Measurements from ENCODE around the gene LRRC63.

The LRRC63 gene

GRCh38 chr13:46313432-46314257 is 101.9 kb downstream of the LRRC63 start:
- H3K27ac ChIP-seq (replicated peaks): peak overlapping the region; percentile 73
- DNase-seq (ENCODE audit: low read depth in 1 of 2, low spot score in 1 of 2): no peak
- H3K27me3 ChIP-seq (ENCODE audit: insufficient read depth, poor library complexity, severe bottlenecking): no peaks in the 10 kb centered on the region
- TF ChIP-seq, protein P1, sequence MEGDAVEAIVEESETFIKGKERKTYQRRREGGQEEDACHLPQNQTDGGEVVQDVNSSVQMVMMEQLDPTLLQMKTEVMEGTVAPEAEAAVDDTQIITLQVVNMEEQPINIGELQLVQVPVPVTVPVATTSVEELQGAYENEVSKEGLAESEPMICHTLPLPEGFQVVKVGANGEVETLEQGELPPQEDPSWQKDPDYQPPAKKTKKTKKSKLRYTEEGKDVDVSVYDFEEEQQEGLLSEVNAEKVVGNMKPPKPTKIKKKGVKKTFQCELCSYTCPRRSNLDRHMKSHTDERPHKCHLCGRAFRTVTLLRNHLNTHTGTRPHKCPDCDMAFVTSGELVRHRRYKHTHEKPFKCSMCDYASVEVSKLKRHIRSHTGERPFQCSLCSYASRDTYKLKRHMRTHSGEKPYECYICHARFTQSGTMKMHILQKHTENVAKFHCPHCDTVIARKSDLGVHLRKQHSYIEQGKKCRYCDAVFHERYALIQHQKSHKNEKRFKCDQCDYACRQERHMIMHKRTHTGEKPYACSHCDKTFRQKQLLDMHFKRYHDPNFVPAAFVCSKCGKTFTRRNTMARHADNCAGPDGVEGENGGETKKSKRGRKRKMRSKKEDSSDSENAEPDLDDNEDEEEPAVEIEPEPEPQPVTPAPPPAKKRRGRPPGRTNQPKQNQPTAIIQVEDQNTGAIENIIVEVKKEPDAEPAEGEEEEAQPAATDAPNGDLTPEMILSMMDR (IDR thresholded peaks at IDR 0.05; ENCODE audit: insufficient read depth, low read length): no peak
- TF ChIP-seq GABPA (IDR thresholded peaks at IDR 0.05; ENCODE audit: low read depth): no peak
- no peak for TF ChIP-seq SPI1 (IDR thresholded peaks at IDR 0.05; ENCODE audit: borderline replicate concordance, low read depth)
- TF ChIP-seq POLR2AphosphoS5 (IDR thresholded peaks at IDR 0.05; ENCODE audit: low read depth): no peak
- no peak for TF ChIP-seq REST (IDR thresholded peaks at IDR 0.05; ENCODE audit: insufficient replicate concordance, low read depth)
- H3K4me3 ChIP-seq (replicated peaks; ENCODE audit: insufficient read depth, low read length): no peak overlapping the region

DNA sequence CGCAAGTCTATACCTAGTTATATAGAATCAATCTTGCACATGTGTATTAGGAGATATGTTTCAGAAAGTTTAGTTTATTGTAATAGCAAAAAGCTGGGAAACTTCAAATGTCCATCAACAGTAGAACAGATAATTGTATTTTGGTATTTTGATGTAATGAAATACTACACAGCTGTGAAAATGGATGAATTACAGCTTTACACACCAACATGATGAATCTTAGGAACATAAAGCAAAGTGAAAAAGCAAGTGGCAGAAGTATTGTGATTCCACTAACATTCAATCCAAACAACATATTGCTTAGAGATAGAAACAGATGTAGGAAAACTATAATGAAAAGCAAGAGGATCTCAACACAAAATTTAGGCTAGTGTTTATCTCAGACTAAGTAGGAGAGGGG is 102.9 kb downstream of the LRRC63 start:
- Histone ChIP-seq H3K27me3 (ENCODE audit: insufficient read depth, poor library complexity, severe bottlenecking) (no peaks in the 10 kb centered on the region), H3K4me3 (replicated peaks; ENCODE audit: insufficient read depth, low read length) (no peak overlapping the region), H3K27ac (replicated peaks) (no peak overlapping the region; the same call in 1 of the 2 replicates)
- DNase-seq (ENCODE audit: low read depth in 1 of 2, low spot score in 1 of 2): no peak
- TF ChIP-seq POLR2AphosphoS5 (IDR thresholded peaks at IDR 0.05; ENCODE audit: low read depth): no peak
- no peak for TF ChIP-seq SPI1 (IDR thresholded peaks at IDR 0.05; ENCODE audit: borderline replicate concordance, low read depth)
- TF ChIP-seq REST (IDR thresholded peaks at IDR 0.05; ENCODE audit: insufficient replicate concordance, low read depth): no peak
- TF ChIP-seq GABPA (IDR thresholded peaks at IDR 0.05; ENCODE audit: low read depth): no peak
- TF ChIP-seq, protein P1 (IDR thresholded peaks at IDR 0.05; ENCODE audit: insufficient read depth, low read length): no peak

GRCh38 chr13:46315036-46315435 is 103.3 kb downstream of the LRRC63 start:
- H3K27ac ChIP-seq (replicated peaks): no peak overlapping the region
- no peak overlapping the region for H3K4me3 ChIP-seq (replicated peaks; ENCODE audit: insufficient read depth, low read length)
- no peaks in the 10 kb centered on the region for H3K27me3 ChIP-seq (ENCODE audit: insufficient read depth, poor library complexity, severe bottlenecking)
- no peak for TF ChIP-seq GABPA (IDR thresholded peaks at IDR 0.05; ENCODE audit: low read depth)
- no peak for TF ChIP-seq POLR2AphosphoS5 (IDR thresholded peaks at IDR 0.05; ENCODE audit: low read depth)
- TF ChIP-seq, protein P1 (IDR thresholded peaks at IDR 0.05; ENCODE audit: insufficient read depth, low read length): no peak
- no peak for TF ChIP-seq SPI1 (IDR thresholded peaks at IDR 0.05; ENCODE audit: borderline replicate concordance, low read depth)
- TF ChIP-seq REST (IDR thresholded peaks at IDR 0.05; ENCODE audit: insufficient replicate concordance, low read depth): no peak
- DNase-seq (ENCODE audit: low read depth in 1 of 2, low spot score in 1 of 2): no peak

All from HL-60 (cell line).